HG02981 (cell line): ENCODE data around the gene CALHM2.

Experiments
- ATAC-seq: cut with Tn5 transposase; IDR thresholded peaks from one replicate; pipeline ENCODE4 v1.9.1; 2021; ENCODE audit warnings: mild to moderate bottlenecking, moderate library complexity; ENCODE audit not compliant: unreplicated experiment

CALHM2 gene

GRCh38 chr10:103451091-103451813 lies 918 bp downstream of the CALHM2 start:
- no peak for ATAC-seq

DNA sequence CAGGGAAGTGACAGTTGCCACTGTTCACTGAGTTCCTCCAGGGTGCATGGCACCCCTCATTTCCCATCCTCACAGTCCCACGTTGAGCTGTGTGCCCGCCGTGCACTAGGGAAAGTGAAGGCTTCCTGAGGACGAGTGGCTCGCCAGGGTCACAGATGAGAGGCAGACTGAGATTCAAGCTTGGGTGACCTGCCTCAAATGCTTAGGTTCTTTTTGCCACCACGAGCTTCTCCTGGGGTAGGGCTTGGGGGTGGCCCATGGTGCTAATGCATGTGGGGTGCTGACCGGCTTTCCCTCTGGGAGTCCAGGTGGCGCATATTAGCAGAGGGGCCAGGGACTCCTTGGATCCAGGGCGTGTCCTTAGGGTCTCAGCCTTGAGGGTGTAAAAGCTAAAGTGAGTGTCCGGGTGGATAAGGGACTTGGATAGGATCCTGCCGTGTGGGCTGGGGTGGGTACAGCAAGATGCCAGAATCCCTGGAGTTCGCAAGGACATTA lies 1.9 kb downstream of the CALHM2 start:
- ATAC-seq = no peak

GRCh38 chr10:103449208-103450144 lies 2.7 kb downstream of the CALHM2 start:
- no peak for ATAC-seq

DNA sequence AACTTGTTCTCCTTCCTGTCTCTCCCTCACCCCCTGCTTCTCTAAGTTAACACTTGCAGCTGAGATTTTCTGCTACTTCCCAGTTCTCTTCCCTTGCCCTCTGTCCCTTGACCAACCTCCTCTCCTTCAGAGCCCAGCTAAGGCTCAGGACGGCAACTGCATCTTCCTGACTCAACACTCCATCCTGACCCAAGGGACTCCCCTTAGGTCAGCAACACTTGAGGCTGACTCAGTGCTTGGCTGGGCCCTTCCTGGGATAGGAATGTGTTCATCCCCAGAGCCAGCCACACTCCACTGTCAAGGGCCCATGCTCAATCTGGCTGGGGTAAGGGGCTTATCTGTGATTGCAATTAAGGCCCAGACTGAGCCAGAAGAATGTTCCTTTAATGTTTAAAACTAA lies 3.4 kb downstream of the CALHM2 start:
- ATAC-seq = no peak

DNA sequence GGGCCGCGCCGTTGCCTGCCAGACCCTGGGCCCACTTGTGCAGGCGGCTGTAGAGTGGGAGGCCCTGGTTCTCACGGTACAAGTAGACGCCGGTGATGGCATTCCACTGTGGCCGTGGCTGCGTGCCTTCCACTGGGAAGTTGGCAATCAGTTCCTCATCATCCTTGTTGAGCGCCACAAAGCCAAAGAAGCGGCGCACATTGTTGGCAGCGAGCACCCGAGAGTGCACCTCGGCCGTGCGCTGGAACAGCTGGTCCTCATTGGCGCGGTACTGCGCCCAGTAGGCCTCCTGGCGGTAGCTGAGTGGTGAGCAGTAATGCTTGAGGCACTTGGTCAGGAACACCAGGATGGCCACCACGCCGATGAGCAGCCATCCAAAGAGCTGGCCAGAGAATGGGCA lies 5.0 kb downstream of the CALHM2 start:
- no peak for ATAC-seq

DNA sequence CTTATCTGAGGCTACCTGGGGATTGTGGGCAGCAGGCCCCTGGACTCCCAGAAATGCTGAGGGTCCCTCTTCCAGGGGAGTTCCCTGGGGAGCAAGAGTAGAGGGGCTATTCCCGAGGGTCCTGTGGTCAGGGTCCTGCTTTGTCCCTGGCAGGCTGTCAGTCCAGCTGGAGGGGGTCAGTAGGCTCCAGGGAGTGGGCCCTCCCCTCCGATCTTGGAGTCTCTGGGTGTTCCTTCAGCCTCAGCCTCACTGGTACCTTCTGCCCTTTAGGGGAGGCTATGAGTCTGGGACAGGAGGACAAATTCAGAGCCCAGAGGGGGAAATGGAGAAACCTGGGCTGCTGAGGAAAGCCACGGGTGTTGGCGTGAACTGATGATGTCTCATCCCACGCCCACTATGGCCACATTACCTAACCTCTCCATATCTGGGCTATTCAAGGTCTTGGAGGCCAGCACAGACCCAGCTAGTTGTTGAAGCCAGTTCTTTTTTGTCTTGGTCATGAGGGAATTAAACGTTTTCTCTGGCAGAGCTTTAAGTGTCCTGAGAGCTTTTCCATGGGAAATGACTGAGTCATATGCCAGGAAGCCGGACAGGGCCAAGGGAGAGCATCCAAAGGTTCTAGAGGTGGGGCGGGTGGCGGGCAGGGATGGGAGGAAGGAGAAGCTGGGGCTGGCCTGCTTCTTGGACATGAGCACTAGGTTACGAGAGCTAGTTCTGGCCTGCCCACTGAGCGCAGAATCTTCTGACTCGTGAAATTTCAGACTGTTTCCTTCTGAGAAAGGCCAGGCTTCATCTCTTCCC lies 6.2 kb downstream of the CALHM2 start:
- ATAC-seq = no peak

DNA sequence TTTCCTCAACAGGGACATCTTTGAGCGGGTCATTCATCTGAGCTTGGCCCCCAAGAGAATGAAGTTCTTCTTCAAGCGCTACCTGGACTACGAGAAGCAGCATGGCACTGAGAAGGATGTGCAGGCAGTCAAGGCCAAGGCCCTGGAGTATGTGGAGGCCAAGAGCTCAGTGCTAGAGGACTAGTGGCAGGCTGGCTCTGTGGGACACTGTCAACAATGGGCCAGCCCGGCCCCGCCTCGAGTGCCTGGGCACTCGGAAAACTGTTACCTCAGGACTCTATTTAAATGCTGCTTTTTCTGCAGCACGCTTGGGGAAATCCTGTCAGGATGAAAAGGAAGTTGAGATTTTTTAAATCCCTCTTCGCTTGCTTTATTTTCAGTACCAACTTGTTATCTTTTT lies 6.8 kb downstream of the CALHM2 start:
- ATAC-seq = no peak

DNA sequence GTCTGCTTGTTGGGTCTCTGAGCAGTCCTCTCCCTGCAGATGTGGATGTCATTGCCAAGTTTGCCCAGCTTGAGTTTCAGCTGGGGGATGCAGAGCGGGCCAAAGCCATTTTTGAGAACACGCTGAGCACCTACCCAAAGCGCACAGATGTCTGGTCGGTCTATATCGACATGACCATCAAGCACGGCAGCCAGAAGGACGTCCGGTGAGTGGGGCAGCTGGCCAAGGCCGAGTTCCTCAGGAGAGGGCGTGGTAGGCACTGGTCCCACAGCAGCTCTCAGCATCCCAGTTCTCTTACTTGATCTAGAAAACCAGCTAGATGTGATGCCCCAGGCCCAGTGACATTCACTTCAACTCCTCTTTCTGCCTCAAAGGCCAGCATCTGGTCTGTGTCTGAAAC lies 7.7 kb downstream of the CALHM2 start:
- no peak for ATAC-seq

GRCh38 chr10:103443475-103444185 lies 8.5 kb downstream of the CALHM2 start:
- no peak for ATAC-seq

DNA sequence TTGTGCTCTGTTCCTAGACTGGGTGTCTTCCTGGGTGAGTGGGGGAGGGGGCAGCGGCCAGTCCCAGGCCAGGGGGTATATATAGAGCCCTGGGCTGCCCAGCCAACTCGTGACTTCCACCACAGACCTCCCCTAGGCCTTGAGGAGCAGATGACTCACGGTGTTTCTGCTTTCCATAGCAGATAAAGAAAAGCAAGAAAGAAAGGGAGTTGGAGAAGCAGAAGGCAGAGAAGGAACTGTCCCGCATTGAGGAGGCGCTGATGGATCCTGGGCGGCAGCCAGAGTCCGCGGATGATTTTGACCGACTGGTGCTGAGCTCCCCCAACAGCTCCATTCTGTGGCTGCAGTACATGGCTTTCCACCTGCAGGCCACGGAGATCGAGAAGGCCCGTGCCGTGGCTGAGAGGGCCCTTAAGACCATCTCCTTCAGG lies 10.1 kb downstream of the CALHM2 start:
- ATAC-seq = no peak

GRCh38 chr10:103441611-103442010 lies 10.6 kb downstream of the CALHM2 start:
- ATAC-seq = no peak

DNA sequence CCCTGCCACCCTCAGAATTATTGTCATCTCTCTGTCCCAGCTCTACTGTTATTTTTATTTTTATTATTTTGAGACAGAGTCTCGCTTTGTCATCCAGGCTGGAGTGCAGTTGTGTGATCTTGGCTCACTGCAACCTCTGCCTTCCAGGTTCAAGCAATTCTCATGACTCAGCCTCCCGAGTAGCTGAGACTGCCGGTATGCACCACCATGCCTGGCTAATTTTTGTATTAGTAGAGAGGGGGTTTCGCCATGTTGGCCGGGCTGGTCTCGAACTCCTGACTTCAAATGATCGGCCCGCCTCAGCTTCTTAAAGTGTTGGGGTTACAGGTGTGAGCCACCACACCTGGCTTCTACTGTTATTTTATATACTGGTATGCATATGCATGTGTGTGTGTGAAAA lies 11.0 kb downstream of the CALHM2 start:
- no peak for ATAC-seq

GRCh38 chr10:103440416-103440815 lies 11.8 kb downstream of the CALHM2 start:
- no peak for ATAC-seq

DNA sequence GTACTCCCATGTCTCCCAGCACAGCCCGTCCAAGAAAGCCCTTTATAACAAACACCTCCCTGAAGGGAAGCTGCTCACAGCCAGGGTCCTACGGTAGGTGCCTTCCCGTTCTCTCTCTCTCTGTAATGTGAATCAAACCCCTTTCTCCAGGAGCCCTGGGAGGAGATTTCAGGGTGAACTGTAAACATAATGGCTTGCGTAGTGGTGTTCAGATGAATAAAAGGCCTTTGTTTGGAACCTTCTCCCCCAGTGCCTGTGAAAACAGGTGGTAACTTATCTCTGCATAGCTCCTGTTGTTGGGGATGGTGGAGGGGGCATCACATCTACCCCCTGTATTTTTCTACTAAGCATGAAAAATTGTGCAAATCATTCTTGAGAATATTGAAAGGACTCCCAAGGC lies 12.4 kb downstream of the CALHM2 start:
- no peak for ATAC-seq

- no peak for ATAC-seq
Measured at GRCh38 chr10:103433858-103434257, 18.3 kb downstream of the CALHM2 start.

DNA sequence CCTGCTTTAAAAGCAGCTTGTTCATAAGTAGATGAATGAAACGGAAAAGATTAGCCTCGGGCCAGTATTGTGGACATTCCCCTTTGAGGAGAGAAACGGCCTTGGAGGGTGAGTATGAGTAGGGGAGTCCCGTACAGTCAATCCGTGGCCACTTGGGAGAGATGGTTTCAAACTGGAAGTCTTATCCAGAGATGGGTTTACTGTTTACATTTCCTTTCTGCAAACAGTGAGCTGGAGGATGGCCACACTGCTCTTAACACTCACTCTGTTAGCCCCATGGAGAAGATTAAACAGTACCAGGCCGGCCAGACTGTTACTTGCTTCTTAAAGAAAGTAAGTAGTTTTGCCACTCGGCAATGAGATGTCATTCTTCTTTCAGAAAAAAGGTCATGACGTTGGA lies 20.3 kb downstream of the CALHM2 start:
- no peak for ATAC-seq

DNA sequence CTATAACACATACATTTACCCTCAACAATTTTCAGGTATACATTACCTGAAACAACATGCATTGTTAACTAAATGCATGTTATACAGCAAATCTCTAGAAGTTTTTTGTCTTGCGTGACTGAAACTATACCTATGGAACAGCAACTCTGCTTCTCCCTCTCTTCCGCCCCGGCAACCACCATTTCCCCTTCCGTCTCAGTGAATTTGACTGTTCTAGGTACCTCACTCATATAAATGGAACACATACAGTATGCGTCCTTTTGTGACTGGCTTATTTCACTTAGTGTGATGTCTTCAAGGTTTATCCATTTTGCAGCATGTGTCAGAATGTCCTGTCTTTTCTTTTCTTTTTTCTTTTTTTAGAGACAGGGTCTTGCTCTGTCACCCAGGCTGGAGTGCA lies 22.5 kb downstream of the CALHM2 start:
- ATAC-seq = no peak

DNA sequence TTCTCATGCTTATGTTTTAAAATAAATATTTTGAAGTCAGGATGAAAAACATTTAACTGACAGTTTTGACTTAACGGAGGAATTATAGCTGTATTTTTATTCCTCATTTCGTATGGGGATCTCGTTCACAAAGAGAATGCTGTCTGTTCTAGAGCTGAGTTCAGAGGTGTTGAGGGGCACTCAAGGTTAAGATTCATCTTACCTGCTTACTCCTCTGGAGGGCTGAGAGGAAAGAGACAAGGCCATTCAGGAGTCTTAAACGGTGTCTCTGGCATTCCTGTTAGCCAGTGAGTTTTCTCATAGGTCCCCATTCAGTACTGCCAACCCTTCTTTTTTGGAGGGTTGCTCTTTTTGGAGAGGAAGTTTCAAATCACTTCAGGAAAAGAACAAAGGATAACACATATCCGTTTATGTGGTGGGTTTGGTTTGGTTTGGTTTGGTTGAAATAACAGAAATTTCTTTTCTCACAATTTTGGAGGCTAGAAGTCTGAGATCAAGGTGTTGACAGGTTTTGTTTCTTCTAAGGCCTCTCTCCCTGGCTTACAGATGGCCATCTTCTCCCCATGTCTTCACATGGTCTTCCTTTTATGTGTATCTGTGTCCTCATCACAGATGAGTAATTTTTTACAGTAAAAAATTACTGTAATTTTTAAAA lies 23.1 kb downstream of the CALHM2 start:
- ATAC-seq = no peak

GRCh38 chr10:103427866-103428265 lies 24.3 kb downstream of the CALHM2 start:
- no peak for ATAC-seq

- no peak for ATAC-seq
Measured at GRCh38 chr10:103423748-103424147, 28.4 kb downstream of the CALHM2 start.
